ENCODE measurements around the gene TRAF7. TPM values are rescaled to one million over a fixed set of nuclear protein-coding genes. Genes with fewer than 3 reads are reported as not detected.

TRAF7 gene
- total and polyA plus RNA-seq, 9 donors, result 13.3 to 68.0 (median 45.5) TPM

- 13 to 26% (median 14%) methylated on average over 23 to 55 of the region's 55 CpGs for WGBS, 3 donors
- H3K27me3 ChIP-seq, result no peaks in the 10 kb centered on the region
- peak within 1 kb of the TSS in 1 of 2 donors; percentile 21 for H3K27ac ChIP-seq
- intact Hi-C loops (cut with DNase I), result no loop called here
- H3K4me1 ChIP-seq (ENCODE audit: insufficient read depth), result peaks cover 20% of the 10 kb centered on the region
- peak within 1 kb of the TSS; percentile 31 for H3K4me3 ChIP-seq
- no peaks in the 10 kb centered on the region for H3K9me3 ChIP-seq
- no peaks in the 10 kb centered on the region for H3K36me3 ChIP-seq
- TF ChIP-seq EP300 (IDR thresholded peaks at IDR 0.05) (no peak), POLR2A (IDR thresholded peaks at IDR 0.05) (no peak), CTCF (IDR thresholded peaks at IDR 0.05) (no peak)
- peak; percentile 67 to 81 (median 77) for DNase-seq
Measured at GRCh38 chr16:2147981-2148671, 7.5 kb upstream of the TRAF7 start, which contains the start of gene RAB26. RAB26 (plus strand) TSS chr16:2148625; CDS start chr16:2148784, 159 bp downstream.

GRCh38 chr16:2148714-2149629 lies 6.6 kb upstream of the TRAF7 start:
- WGBS, 3 donors, result 2 to 4% (median 4%) methylated on average over 30 to 59 of the region's 62 CpGs
- no peak overlapping the region for H3K27ac ChIP-seq
- peak in 1 of 5 donors; percentile 53 for DNase-seq
- intact Hi-C loops (cut with DNase I), result no loop called here
- H3K27me3 ChIP-seq, result no peaks in the 10 kb centered on the region
- H3K36me3 ChIP-seq, result no peaks in the 10 kb centered on the region
- peak overlapping the region; percentile 21 for H3K4me3 ChIP-seq
- H3K9me3 ChIP-seq, result no peaks in the 10 kb centered on the region
- TF ChIP-seq POLR2A (IDR thresholded peaks at IDR 0.05) (no peak), CTCF (IDR thresholded peaks at IDR 0.05) (no peak), EP300 (IDR thresholded peaks at IDR 0.05) (no peak)
- peaks cover 20% of the 10 kb centered on the region for H3K4me1 ChIP-seq (ENCODE audit: insufficient read depth)

GRCh38 chr16:2149630-2150417 lies 5.8 kb upstream of the TRAF7 start:
- no peaks in the 10 kb centered on the region for H3K9me3 ChIP-seq
- no peak overlapping the region for H3K27ac ChIP-seq
- peaks cover 23% of the 10 kb centered on the region for H3K4me1 ChIP-seq (ENCODE audit: insufficient read depth)
- TF ChIP-seq CTCF (IDR thresholded peaks at IDR 0.05), result no peak
- no peak for TF ChIP-seq POLR2A (IDR thresholded peaks at IDR 0.05)
- TF ChIP-seq EP300 (IDR thresholded peaks at IDR 0.05), result no peak
- intact Hi-C loops (cut with DNase I), result loop anchor here in 2 of 4 donors (5.0 to 10.0 kb wide), 2 partner anchors 105 to 123 kb away; partner anchors contain the start of genes ECI1 (in 1 of the 2) and NHERF2 (in 1 of the 2)
- no peaks in the 10 kb centered on the region for H3K36me3 ChIP-seq
- no peak overlapping the region for H3K4me3 ChIP-seq
- no peak for DNase-seq
- no peaks in the 10 kb centered on the region for H3K27me3 ChIP-seq
- 52 to 64% (median 60%) methylated on average over 21 to 24 of the region's 24 CpGs for WGBS, 3 donors

Measured in ovary (tissue), 9 donors.